Stimulated activated CD4-positive, alpha-beta T cell treated with anti-CD3 and anti-CD28 coated beads, Interleukin-12 subunit alpha, Interleukin-12 subunit beta, amount 100 ng/mL, for 24 hours (primary cell): ENCODE results near the gene C2CD2.

ENCODE experiments used
- DNase-seq, 2 experiments: peaks; one replicate each; pipeline ENCODE4 v3.0.0-alpha.2; 2020; ENCODE audit warnings: low read depth in 2 of 2

Gene C2CD2

GRCh38 chr21:41933313-41934079, 20.3 kb downstream of the C2CD2 start:
- DNase-seq, result no peak

GRCh38 chr21:41932576-41933312, 21.1 kb downstream of the C2CD2 start:
- DNase-seq, result no peak

- no peak for DNase-seq
These were observed 21.6 kb downstream of the C2CD2 start for GRCh38 chr21:41932191-41932575.

GRCh38 chr21:41931041-41931451, 22.8 kb downstream of the C2CD2 start:
- DNase-seq, result no peak

- DNase-seq, result no peak
These were observed 24.6 kb downstream of the C2CD2 start for GRCh38 chr21:41929248-41929647.

- DNase-seq, result no peak
These were observed 25.1 kb downstream of the C2CD2 start for GRCh38 chr21:41928621-41929220.

GRCh38 chr21:41927727-41928409, 25.9 kb downstream of the C2CD2 start:
- no peak for DNase-seq

- no peak for DNase-seq
These were observed 27.0 kb downstream of the C2CD2 start for GRCh38 chr21:41926807-41927171.

- peak in 1 of 2 experiments; percentile 5 for DNase-seq
These were observed 27.6 kb downstream of the C2CD2 start for GRCh38 chr21:41926117-41926806.

GRCh38 chr21:41925767-41926116, 28.1 kb downstream of the C2CD2 start:
- no peak for DNase-seq

GRCh38 chr21:41924368-41924754, 29.5 kb downstream of the C2CD2 start:
- DNase-seq, result no peak

- no peak for DNase-seq
These were observed 30.0 kb downstream of the C2CD2 start for GRCh38 chr21:41923631-41924367.

GRCh38 chr21:41923186-41923585, 30.6 kb downstream of the C2CD2 start:
- DNase-seq, result no peak

GRCh38 chr21:41921021-41921420, 32.8 kb downstream of the C2CD2 start:
- DNase-seq, result no peak

GRCh38 chr21:41920476-41920875, 33.3 kb downstream of the C2CD2 start:
- DNase-seq, result no peak

- DNase-seq, result no peak
These were observed 34.0 kb downstream of the C2CD2 start for GRCh38 chr21:41919666-41920398.

GRCh38 chr21:41918561-41919358, 35.1 kb downstream of the C2CD2 start:
- DNase-seq, result no peak

GRCh38 chr21:41917531-41917930, 36.3 kb downstream of the C2CD2 start:
- DNase-seq, result no peak

GRCh38 chr21:41916888-41917433, 36.9 kb downstream of the C2CD2 start:
- DNase-seq, result no peak
